Islet precursor cell (in vitro differentiated cells): ENCODE results near the gene VSNL1.
A peak's percentile ranks its signal among the peaks of the same experiment; 100 is the strongest.
"Not testable (repeated sequence)": the region's sequence is repeated elsewhere in the genome, so short reads cannot be mapped to it uniquely, and the experiment has no call there.

ENCODE experiments used
- DNase-seq: peaks from one replicate; pipeline ENCODE4 v3.0.0-alpha.2; 2018

Gene VSNL1

GRCh38 chr2:17543131-17543660, 2.7 kb downstream of the VSNL1 start:
- DNase-seq = peak; percentile 64

GRCh38 chr2:17543848-17544247, 3.4 kb downstream of the VSNL1 start:
- DNase-seq = no peak

- no peak for DNase-seq
These were observed 3.8 kb downstream of the VSNL1 start for GRCh38 chr2:17544256-17544655.

GRCh38 chr2:17545680-17546613, 5.5 kb downstream of the VSNL1 start:
- DNase-seq = no peak

GRCh38 chr2:17547237-17547636, 6.7 kb downstream of the VSNL1 start:
- no peak for DNase-seq

GRCh38 chr2:17547737-17548136, 7.2 kb downstream of the VSNL1 start:
- DNase-seq = no peak

GRCh38 chr2:17550907-17551306, 10.4 kb downstream of the VSNL1 start:
- no peak for DNase-seq

GRCh38 chr2:17555150-17555549, 14.7 kb downstream of the VSNL1 start:
- no peak for DNase-seq

GRCh38 chr2:17557596-17557995, 17.1 kb downstream of the VSNL1 start:
- DNase-seq = no peak

GRCh38 chr2:17558053-17558452, 17.6 kb downstream of the VSNL1 start:
- DNase-seq = no peak

GRCh38 chr2:17558878-17559277, 18.4 kb downstream of the VSNL1 start:
- DNase-seq = no peak

GRCh38 chr2:17565726-17566125, 25.2 kb downstream of the VSNL1 start:
- DNase-seq = not testable (repeated sequence)

- no peak for DNase-seq
These were observed 31.2 kb downstream of the VSNL1 start for GRCh38 chr2:17571681-17572080.

GRCh38 chr2:17573085-17573803, 32.7 kb downstream of the VSNL1 start:
- DNase-seq = no peak

GRCh38 chr2:17573804-17574175, 33.3 kb downstream of the VSNL1 start:
- no peak for DNase-seq

GRCh38 chr2:17574406-17575073, 34.0 kb downstream of the VSNL1 start:
- DNase-seq = no peak

GRCh38 chr2:17576802-17577201, 36.3 kb downstream of the VSNL1 start:
- no peak for DNase-seq

- DNase-seq = no peak
These were observed 38.0 kb downstream of the VSNL1 start for GRCh38 chr2:17578466-17578928.

GRCh38 chr2:17579605-17580318, 39.3 kb downstream of the VSNL1 start:
- no peak for DNase-seq

GRCh38 chr2:17580319-17580715, 39.8 kb downstream of the VSNL1 start:
- DNase-seq = no peak

GRCh38 chr2:17581831-17582230, 41.3 kb downstream of the VSNL1 start:
- no peak for DNase-seq

- DNase-seq = no peak
These were observed 42.7 kb downstream of the VSNL1 start for GRCh38 chr2:17583166-17583565.

GRCh38 chr2:17583646-17584045, 43.1 kb downstream of the VSNL1 start:
- no peak for DNase-seq
